HepG2 (cell line): ENCODE measurements around the gene CBLB. TPM values are rescaled to one million over a fixed set of nuclear protein-coding genes. Genes with fewer than 3 reads are reported as not detected.

ENCODE experiments used
- ATAC-seq: fragments of 200-7000 bp; cut with Tn5 transposase; 3 replicates; pipeline ENCODE4 v1.9.1; 2020; ENCODE audit warnings: mild to moderate bottlenecking, moderate library complexity
- BruUV-seq: library from RNA; stranded (reverse); fragments of 400-500 nt; replicated peaks from 2 replicates; lab custom pipeline; 2021; lab: Mats Ljungman, UMichigan
- CTCF ChIA-PET: fragments of 300-600 bp; formaldehyde crosslinking; extraction: SDS; loops from one replicate; lab custom pipeline; 2021; ENCODE audit warnings: low total read pairs, inconsistent platforms, low intra/inter-chr PET ratio; lab: Yijun Ruan, JAX
- POLR2A ChIA-PET: fragments of 350-600 bp; sonication (Branson Sonifier 250); formaldehyde crosslinking; loops from one replicate; lab custom pipeline; 2020; ENCODE audit warnings: antibody characterized with exemption, inconsistent platforms; lab: Yijun Ruan, JAX
- DNase-seq: peaks from one replicate; pipeline ENCODE4 v3.0.0-alpha.2; 2015; ENCODE audit warnings: low spot score
- FAIRE-seq: peaks from 3 replicates; lab custom pipeline; 2011; peaks lifted over from hg19 to GRCh38; lab: Jason Lieb, UNC
- H2AFZ ChIP-seq: one replicate; pipeline ENCODE4 v1.6.1; 2011; ENCODE audit warnings: low read length, inconsistent platforms
- H3K27ac ChIP-seq: fragments of 300-600 bp; 3 replicates; pipeline ENCODE4 v1.8.0; 2011; ENCODE audit warnings: mixed run types, mild to moderate bottlenecking, mixed read lengths, low read length, inconsistent platforms; ENCODE audit not compliant: insufficient read depth; ENCODE audit errors: extremely low read length
- H3K27me3 ChIP-seq, 2 experiments: fragments of 200-600 bp in 1 of 2; 2 replicates in 1 of 2; 3 replicates in 1 of 2; pipeline versions ENCODE4 v1.6.0 to v1.8.0; 2011; ENCODE audit warnings: low read length in 2 of 2, mild to moderate bottlenecking in 2 of 2, moderate library complexity in 2 of 2, inconsistent platforms in 1 of 2; ENCODE audit not compliant: insufficient read depth in 2 of 2, control insufficient read depth in 1 of 2
- H3K36me3 ChIP-seq, 2 experiments: fragments of 200-600 bp in 1 of 2; replicated peaks in 1 of 2; 2 replicates in 1 of 2; 3 replicates in 1 of 2; pipeline versions ENCODE4 v1.5.1 to v1.8.0; 2011; ENCODE audit warnings: low read length in 2 of 2, inconsistent platforms in 1 of 2; ENCODE audit not compliant: insufficient read depth in 2 of 2, control insufficient read depth in 1 of 2
- H3K4me1 ChIP-seq: 2 replicates; pipeline ENCODE4 v1.5.1; 2012; ENCODE audit warnings: low read length, inconsistent platforms; ENCODE audit not compliant: insufficient read depth
- H3K4me2 ChIP-seq: 2 replicates; pipeline ENCODE4 v1.6.0; 2011; ENCODE audit warnings: low read depth, low read length, inconsistent platforms
- H3K4me3 ChIP-seq, 3 experiments: fragments of 200-600 bp in 1 of 3; sonication (generic), shearing (Covaris generic) in 1 of 3; replicated peaks in 1 of 3; 2 replicates each; pipeline ENCODE4 v1.5.1; 2011 to 2016; ENCODE audit warnings: low read length in 3 of 3, inconsistent platforms in 2 of 3, low read depth in 2 of 3, mild to moderate bottlenecking in 2 of 3, control low read depth in 1 of 3, mixed read lengths in 1 of 3; ENCODE audit not compliant: insufficient read depth in 1 of 3
- H3K79me2 ChIP-seq: one replicate; pipeline ENCODE4 v1.6.1; 2011; ENCODE audit warnings: low read length, inconsistent platforms; ENCODE audit not compliant: insufficient read depth
- H3K9ac ChIP-seq: 2 replicates; pipeline ENCODE4 v1.6.0; 2011; ENCODE audit warnings: mild to moderate bottlenecking, low read depth, low read length, inconsistent platforms; ENCODE audit not compliant: insufficient read depth
- H3K9me3 ChIP-seq: 2 replicates; pipeline ENCODE4 v1.5.1; 2012; ENCODE audit warnings: mild to moderate bottlenecking, low read length
- H4K20me1 ChIP-seq: 2 replicates; pipeline ENCODE4 v1.6.0; 2011; ENCODE audit warnings: inconsistent platforms, mild to moderate bottlenecking, low read length, moderate library complexity; ENCODE audit not compliant: insufficient read depth
- ARNTL ChIP-seq: sonication (generic); formaldehyde crosslinking; IDR thresholded peaks from 2 replicates; pipeline ENCODE4 v1.4.0; 2020; ENCODE audit warnings: mild to moderate bottlenecking, missing genetic modification reagents
- HDAC2 ChIP-seq: sonication (generic); formaldehyde crosslinking; IDR thresholded peaks from 2 replicates; pipeline ENCODE4 v1.4.0; 2020; ENCODE audit warnings: missing genetic modification reagents
- MYNN ChIP-seq: sonication (generic); formaldehyde crosslinking; IDR thresholded peaks from 2 replicates; pipeline ENCODE4 v1.4.0; 2020; ENCODE audit warnings: mild to moderate bottlenecking, low read depth, missing genetic modification reagents
- NRL ChIP-seq: sonication (generic); formaldehyde crosslinking; IDR thresholded peaks from 2 replicates; pipeline ENCODE4 v1.5.0; 2020; ENCODE audit warnings: missing genetic modification reagents, mild to moderate bottlenecking, moderate library complexity, borderline replicate concordance
- SNAPC5 ChIP-seq: sonication (generic); formaldehyde crosslinking; IDR thresholded peaks from 2 replicates; pipeline ENCODE4 v1.8.1; 2023; ENCODE audit warnings: mild to moderate bottlenecking, missing genetic modification reagents, borderline replicate concordance
- ZBTB34 ChIP-seq: sonication (generic); formaldehyde crosslinking; IDR thresholded peaks from 2 replicates; pipeline ENCODE4 v1.8.0; 2022; ENCODE audit warnings: mild to moderate bottlenecking, missing genetic modification reagents
- ZFAT ChIP-seq: sonication (generic); formaldehyde crosslinking; conservative IDR thresholded peaks from 2 replicates; pipeline ENCODE4 v1.8.1; 2023; ENCODE audit warnings: missing genetic modification reagents, inconsistent platforms
- WGBS: methylation state at CpG from one replicate; pipeline ENCODE4 v1.1.6; 2017; ENCODE audit warnings: low lambda C conversion rate; 5-methylcytosine and 5-hydroxymethylcytosine counted together
- in situ Hi-C: cut with HindIII; loops from 2 replicates; pipeline ENCODE4 v1.10.0; 2017; ENCODE audit warnings: low pct_unique_long_range_greater_than_20kb; ENCODE audit not compliant: extremely low pct_ligation_motif_present
- intact Hi-C: fragments of 100-400 bp; cut with micrococcal nuclease; formaldehyde crosslinking; loops from one replicate; pipeline ENCODE4 v1.10.0; 2022; ENCODE audit not compliant: unreplicated experiment
- polyA plus RNA-seq, 8 experiments: library from polyadenylated mRNA; depleted of rRNA in 3 of 8; stranded (reverse) in 7 of 8; unstranded in 1 of 8; fragments of >200 nt; fragmentation: Illumina TruSeq in 4 of 8; extraction: Trizol in 4 of 8; gene quantifications; 2 replicates each; pipeline versions ENCODE4 v1.2.1 to v1.2.3, GENCODE V29; 2011 to 2016; ENCODE audit warnings: low read depth in 4 of 8, missing spikeins in 1 of 8, mixed read lengths in 1 of 8; ENCODE audit not compliant: insufficient read depth in 1 of 8
- total RNA-seq, 5 experiments: library from RNA; depleted of rRNA; stranded (reverse); fragments of >200 nt; fragmentation: Illumina TruSeq; extraction: Trizol; gene quantifications; 2 replicates each; pipeline ENCODE4 v1.2.3, GENCODE V29; 2016; ENCODE audit warnings: low read depth in 1 of 5
- TF ChIP-seq, protein P1 (sequence below): sonication (generic); IDR thresholded peaks from 2 replicates; pipeline ENCODE4 v1.6.1; 2016; ENCODE audit warnings: low read depth, borderline replicate concordance
- TF ChIP-seq, protein P2 (sequence below): sonication (generic); formaldehyde crosslinking; IDR thresholded peaks from 2 replicates; pipeline ENCODE4 v1.9.0; 2021; ENCODE audit warnings: missing genetic modification reagents, mild to moderate bottlenecking, borderline replicate concordance

CBLB gene
- total and polyA plus RNA-seq, 2 of the 13 experiments (the other 11 are each of a cell fraction or from before 2014, with no cell fraction given), result 9.8 to 16.4 TPM

GRCh38 chr3:105812194-105812586 is 56.6 kb downstream of the CBLB start (continued):
- no peak for TF ChIP-seq ZBTB34
- TF ChIP-seq, all 625 proteins: peak for 0

DNA sequence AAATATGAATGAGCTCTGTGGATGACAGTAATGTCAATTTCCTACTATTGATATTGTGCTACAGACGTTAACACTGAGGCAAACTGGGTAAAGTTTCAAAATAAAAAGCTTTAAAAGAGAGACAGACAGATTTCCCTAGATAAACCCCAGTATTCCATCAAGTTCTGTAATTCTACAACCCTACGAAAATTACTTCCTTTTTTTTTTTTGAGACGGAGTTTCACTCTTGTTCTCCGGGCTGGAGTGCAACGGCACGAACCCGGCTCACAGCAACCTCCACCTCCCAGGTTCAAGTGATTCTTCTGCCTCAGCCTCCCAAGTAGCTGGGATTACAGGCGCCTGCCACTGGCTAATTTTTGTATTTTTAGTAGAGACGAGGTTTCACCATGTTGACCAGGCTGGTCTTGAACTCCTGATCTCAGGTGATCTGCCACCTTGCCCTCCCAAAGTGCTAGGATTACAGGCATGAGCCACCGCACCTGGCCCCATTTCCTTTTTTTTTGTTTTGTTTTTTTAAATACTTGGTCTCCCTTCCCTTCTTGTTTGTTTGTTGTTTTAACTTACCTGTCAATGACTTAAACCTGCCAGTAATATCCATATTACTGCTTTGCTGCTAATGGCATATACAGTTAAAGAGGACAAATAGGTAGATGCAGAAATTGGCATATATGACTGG is 57.2 kb downstream of the CBLB start:
- CTCF ChIA-PET, result no interaction called here
- Histone ChIP-seq H3K79me2 (peaks cover 3% of the 10 kb centered on the region), H3K4me2 (no peak overlapping the region), H4K20me1 (peaks cover 6% of the 10 kb centered on the region), H3K9me3 (no peaks in the 10 kb centered on the region), H2AFZ (no peak overlapping the region), H3K27me3 (no peaks in the 10 kb centered on the region), H3K4me3 (no peak overlapping the region), H3K36me3 (no peaks in the 10 kb centered on the region), H3K4me1 (peaks cover 24% of the 10 kb centered on the region), H3K9ac (no peak overlapping the region), H3K27ac (no peak overlapping the region)
- no peak for FAIRE-seq
- no peak for DNase-seq
- 86% methylated on average over 10 of the region's 10 CpGs for WGBS
- no peak for ATAC-seq
- in situ Hi-C loops (no loop called here), intact Hi-C loops (no loop called here)
- no TSS peak for BruUV-seq
- POLR2A ChIA-PET, result no interaction called here
- no peak for TF ChIP-seq MYNN (CRISPR knock-in tag)
- TF ChIP-seq, protein P1, sequence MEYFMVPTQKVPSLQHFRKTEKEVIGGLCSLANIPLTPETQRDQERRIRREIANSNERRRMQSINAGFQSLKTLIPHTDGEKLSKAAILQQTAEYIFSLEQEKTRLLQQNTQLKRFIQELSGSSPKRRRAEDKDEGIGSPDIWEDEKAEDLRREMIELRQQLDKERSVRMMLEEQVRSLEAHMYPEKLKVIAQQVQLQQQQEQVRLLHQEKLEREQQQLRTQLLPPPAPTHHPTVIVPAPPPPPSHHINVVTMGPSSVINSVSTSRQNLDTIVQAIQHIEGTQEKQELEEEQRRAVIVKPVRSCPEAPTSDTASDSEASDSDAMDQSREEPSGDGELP, result no peak
- TF ChIP-seq, protein P2, sequence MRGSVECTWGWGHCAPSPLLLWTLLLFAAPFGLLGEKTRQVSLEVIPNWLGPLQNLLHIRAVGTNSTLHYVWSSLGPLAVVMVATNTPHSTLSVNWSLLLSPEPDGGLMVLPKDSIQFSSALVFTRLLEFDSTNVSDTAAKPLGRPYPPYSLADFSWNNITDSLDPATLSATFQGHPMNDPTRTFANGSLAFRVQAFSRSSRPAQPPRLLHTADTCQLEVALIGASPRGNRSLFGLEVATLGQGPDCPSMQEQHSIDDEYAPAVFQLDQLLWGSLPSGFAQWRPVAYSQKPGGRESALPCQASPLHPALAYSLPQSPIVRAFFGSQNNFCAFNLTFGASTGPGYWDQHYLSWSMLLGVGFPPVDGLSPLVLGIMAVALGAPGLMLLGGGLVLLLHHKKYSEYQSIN, result no peak
- no peak for TF ChIP-seq ZFAT (CRISPR knock-in tag)
- no peak for TF ChIP-seq ARNTL (CRISPR knock-in tag)
- TF ChIP-seq SNAPC5 (CRISPR knock-in tag), result no peak
- TF ChIP-seq NRL (CRISPR knock-in tag), result no peak
- TF ChIP-seq HDAC2, result no peak
- TF ChIP-seq, all 625 proteins: peak for 0
